GM18861 (cell line): ENCODE data around the gene MYEOV.

Experiments
- ATAC-seq: cut with Tn5 transposase; IDR thresholded peaks from one replicate; pipeline ENCODE4 v1.9.1; 2021; ENCODE audit not compliant: unreplicated experiment

The MYEOV gene

DNA sequence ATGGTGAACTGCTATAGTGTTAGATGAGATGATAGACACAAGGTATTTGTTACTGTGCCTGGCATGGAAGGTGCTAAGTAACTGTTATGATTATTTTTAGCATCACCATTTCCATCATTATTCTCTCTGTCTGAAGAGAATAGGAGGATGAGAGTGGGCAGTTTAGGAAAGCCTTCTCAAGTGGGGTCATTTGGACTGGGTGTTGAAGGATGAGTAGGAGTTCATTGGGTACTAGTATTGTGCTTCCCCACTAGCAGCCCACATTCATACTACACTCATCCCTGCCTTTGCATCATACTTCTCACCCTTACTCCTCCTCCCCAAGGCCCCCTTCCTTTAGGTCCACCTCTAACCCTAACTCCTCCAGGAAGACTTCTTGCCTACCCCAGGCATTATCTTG lies 20.6 kb downstream of the MYEOV start:
- no peak for ATAC-seq

GRCh38 chr11:69316956-69317355 lies 23.0 kb downstream of the MYEOV start:
- no peak for ATAC-seq

DNA sequence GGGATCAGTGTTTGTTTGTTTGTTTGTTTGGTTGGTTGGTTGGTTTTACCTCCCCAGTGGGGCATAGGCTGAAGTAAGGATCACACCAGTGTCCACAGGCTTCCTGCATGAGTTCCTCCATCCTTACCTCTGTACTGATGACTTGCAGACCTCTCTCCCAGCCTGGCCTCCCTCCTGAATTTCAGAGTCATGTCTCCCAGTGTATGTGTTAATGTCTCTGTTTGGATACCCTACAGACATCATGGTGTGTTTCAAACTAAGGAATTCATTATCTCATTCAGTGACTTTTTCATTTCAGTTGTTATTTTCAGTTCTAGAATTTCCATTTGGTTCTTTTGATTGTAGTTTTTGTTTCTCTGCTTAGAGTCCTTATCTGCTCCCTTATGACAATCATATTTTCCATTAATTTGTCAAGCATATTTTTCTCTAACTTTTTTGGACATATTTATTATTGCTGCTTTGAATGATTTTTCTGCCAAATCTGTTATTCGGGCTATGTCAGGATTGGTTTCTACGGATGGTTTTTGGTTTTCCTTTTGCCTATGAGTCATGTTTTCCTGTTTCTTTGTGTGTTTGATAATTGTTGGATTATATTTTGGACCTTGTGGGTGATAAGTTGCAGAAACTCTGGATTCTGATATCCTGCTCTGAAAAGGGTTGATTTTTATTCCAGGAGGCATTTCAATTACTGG lies 23.6 kb downstream of the MYEOV start:
- ATAC-seq: no peak

GRCh38 chr11:69318093-69318420 lies 24.1 kb downstream of the MYEOV start:
- ATAC-seq: no peak

DNA sequence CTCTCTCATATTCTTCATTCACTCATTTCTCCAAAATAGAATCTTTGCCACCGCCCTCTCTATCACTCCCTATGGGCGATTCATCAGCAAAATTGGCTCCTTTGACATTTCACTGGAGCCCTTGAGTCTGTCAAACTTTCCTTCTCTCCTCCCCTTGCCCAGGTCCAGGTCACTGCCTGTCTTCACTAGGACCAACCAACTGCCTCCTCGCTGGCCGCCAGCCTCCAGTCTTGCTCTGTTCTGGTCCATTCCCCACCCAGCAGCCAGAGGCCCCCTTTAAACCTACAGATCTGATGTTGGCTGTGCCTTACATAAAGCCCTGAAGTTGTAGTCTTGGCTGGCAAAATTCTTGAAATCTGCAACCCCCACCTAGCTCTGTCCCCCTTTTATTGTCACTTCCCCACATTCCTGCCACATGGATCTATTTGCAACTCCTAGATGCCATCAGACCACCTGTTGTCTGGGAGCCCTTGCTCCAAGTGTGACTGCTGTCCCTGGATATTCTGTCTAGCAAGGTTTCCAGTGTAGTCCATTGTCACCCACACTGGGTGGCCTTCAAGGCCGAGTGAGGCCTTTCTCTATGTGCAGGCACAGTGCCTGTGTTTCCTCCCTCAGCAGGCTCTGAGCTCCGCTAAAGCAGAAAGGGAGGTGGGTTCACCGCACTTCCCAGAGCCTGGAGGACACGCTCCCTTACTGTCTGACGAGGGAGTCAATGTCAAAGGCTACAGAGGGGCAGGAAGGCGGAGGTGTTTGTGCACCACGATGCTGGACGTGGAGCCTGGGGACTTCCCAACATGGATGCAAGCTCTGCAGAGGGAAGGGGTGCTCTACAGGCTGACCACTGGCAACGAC lies 25.5 kb downstream of the MYEOV start:
- no peak for ATAC-seq

DNA sequence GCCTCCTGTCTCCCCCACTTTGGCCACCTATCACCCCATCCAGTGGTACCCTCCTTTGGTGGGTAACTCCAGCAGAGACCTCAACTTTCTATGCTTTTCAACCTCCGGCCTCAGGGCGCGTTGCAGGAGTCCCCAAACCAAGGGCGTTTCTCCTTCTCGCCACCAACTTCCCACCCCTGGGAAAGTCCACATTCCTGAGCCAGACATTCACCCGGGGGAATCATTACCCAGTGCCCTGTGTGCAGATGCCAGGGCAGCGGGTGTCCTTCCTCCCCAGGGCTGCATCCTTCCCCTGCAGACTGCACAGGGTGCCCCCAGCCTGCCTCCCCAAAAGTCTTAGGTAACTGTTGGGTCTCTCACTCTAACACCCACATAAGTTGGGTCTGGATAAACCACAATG lies 26.4 kb downstream of the MYEOV start:
- no peak for ATAC-seq

- ATAC-seq: no peak
These were observed 27.1 kb downstream of the MYEOV start for GRCh38 chr11:69320756-69321741.

DNA sequence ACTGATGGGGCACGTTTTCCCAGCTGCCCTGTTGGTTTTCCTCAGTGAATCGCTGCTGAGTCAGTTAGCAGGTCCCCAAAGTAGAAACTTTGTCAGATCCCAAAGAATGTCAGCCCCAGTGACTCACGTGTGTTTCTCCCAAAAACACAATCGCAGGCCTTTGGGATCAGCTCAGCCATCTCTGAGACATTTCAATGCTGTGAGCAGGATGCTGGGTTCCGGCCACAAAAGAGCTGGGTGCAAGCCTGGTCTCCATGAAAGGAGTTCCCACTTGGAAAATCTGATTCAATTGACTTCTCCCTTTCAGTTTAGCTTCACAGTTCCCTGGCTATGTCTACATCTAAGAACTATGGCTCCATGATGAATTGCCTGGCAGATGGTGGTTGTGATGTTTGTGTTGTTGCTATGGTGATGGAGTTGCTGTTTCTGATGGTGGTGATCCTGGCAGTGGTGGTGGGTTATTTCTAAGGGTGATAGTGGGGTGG lies 28.0 kb downstream of the MYEOV start:
- ATAC-seq: no peak

- ATAC-seq: no peak
These were observed 31.5 kb downstream of the MYEOV start for GRCh38 chr11:69325446-69325845.

GRCh38 chr11:69326622-69327219 lies 32.8 kb downstream of the MYEOV start:
- no peak for ATAC-seq

- ATAC-seq: no peak
These were observed 33.8 kb downstream of the MYEOV start for GRCh38 chr11:69327741-69328191.

- no peak for ATAC-seq
These were observed 34.3 kb downstream of the MYEOV start for GRCh38 chr11:69328231-69328630.

DNA sequence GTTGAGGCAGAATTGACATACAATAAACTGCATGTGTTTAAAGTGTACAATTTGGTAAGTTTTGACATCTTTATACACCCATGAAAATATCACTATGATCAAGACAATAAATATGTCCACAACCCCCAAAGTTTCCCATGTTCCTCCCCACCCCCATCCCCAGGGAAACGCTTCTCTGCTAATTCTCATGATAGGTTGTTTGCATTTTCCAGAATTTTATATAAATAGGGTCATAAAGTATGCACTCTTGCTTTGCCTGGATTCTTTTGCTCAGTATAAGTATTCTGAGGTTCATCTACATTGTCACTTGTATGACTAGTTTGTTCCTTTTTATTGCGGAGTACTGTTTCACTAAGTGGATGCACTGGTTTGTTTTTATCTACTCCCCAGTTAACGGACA lies 35.6 kb downstream of the MYEOV start:
- no peak for ATAC-seq

DNA sequence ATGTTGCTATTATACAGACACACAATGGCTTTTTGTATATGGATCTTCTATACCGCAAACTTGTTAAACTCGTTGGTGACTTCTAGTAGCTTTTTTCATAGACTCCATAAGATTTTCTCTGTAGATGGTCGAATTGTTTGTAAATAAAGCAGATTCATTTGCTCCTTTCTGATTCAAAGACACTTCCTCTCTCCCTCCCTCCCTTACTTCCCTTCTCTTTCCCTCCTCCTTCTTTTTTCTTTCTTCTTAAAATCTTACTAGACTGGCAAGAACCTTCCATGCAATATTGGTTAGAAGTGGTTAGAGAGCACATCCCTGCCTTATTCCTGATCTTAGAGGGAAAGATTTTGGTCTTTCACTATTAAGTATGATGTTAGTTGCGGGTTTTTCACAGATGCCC lies 36.4 kb downstream of the MYEOV start:
- ATAC-seq: no peak

GRCh38 chr11:69333149-69333710 lies 39.3 kb downstream of the MYEOV start:
- ATAC-seq: no peak

- no peak for ATAC-seq
These were observed 39.9 kb downstream of the MYEOV start for GRCh38 chr11:69333879-69334278.

- ATAC-seq: no peak
These were observed 41.2 kb downstream of the MYEOV start for GRCh38 chr11:69335007-69335780.

DNA sequence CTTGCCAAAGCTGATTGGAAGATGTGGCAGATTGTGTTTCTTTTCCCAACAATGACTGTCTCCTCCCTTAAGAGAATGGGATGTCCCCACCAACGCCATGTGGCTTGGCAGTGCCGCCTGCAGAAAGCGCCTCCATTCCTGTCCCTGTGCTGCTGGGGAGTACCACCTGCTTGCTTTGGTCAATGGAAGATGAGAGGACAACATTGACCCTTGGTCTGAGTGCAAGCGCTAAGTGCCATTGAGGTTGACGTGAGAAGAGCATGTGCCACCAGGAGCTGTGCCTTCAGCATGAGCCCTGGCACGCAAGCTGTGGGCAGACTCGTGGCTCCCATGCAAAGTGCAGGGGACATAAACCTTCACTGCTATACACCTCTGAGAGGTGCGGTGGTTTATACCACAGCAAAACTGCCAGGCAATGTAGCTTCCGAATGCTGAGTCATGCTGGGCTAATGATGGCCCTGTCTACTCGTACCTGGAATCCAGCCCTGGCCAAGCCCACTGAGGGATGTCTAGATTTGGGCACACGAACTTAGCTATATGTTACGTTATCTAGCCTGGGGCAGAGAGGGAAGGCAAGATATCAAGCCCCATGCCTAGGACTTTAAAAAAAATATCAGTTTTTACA lies 41.9 kb downstream of the MYEOV start:
- ATAC-seq: no peak

- no peak for ATAC-seq
These were observed 43.3 kb downstream of the MYEOV start for GRCh38 chr11:69337211-69337721.
